Neural progenitor cell (in vitro differentiated cells): Measurements from ENCODE around the gene TSR1. TPM values are rescaled to one million over a fixed set of nuclear protein-coding genes. Genes with fewer than 3 reads are reported as not detected.
A peak's percentile ranks its signal among the peaks of the same experiment; 100 is the strongest.

ENCODE experiments used
- DNase-seq: peaks from one replicate; pipeline ENCODE4 v3.0.0-alpha.2; 2016; ENCODE audit warnings: low spot score
- H2AFZ ChIP-seq: fragments of 200-600 bp; sonication (generic); replicated peaks from 2 replicates; pipeline ENCODE4 v1.6.1; 2016; ENCODE audit warnings: antibody characterized with exemption
- H3F3A ChIP-seq: fragments of 200-600 bp; sonication (generic); 2 replicates; pipeline ENCODE4 v1.6.1; 2016; ENCODE audit warnings: antibody characterized with exemption, low read depth
- H3K27ac ChIP-seq: fragments of 200-600 bp; sonication (generic); 2 replicates; pipeline ENCODE4 v1.5.1; 2016; ENCODE audit warnings: mild to moderate bottlenecking
- H3K27me3 ChIP-seq: fragments of 200-600 bp; sonication (generic); 2 replicates; pipeline ENCODE4 v1.6.1; 2016; ENCODE audit warnings: mild to moderate bottlenecking, moderate library complexity
- H3K36me3 ChIP-seq: fragments of 200-600 bp; sonication (generic); 2 replicates; pipeline ENCODE4 v1.5.1; 2016
- H3K4me1 ChIP-seq: fragments of 200-600 bp; sonication (generic); 2 replicates; pipeline ENCODE4 v1.6.1; 2016; ENCODE audit warnings: mixed run types
- H3K4me2 ChIP-seq: fragments of 200-600 bp; sonication (generic); 2 replicates; pipeline ENCODE4 v1.6.1; 2016
- H3K4me3 ChIP-seq: fragments of 200-600 bp; sonication (generic); 2 replicates; pipeline ENCODE4 v1.5.1; 2016
- H3K79me2 ChIP-seq: fragments of 200-600 bp; sonication (generic); 2 replicates; pipeline ENCODE4 v1.6.1; 2016; ENCODE audit warnings: low read depth
- H3K9ac ChIP-seq: fragments of 200-600 bp; sonication (generic); 2 replicates; pipeline ENCODE4 v1.6.1; 2016
- H3K9me3 ChIP-seq: fragments of 200-600 bp; sonication (generic); 2 replicates; pipeline ENCODE4 v1.5.1; 2016; ENCODE audit warnings: low read depth
- H4K20me1 ChIP-seq: fragments of 200-600 bp; sonication (generic); 2 replicates; pipeline ENCODE4 v1.6.1; 2016; ENCODE audit warnings: low read depth
- H3K27ac Mint-ChIP-seq: 3 replicates; pipeline ENCODE4 v1.8.0; 2021; ENCODE audit warnings: mixed read lengths
- H3K27me3 Mint-ChIP-seq: 2 replicates; pipeline ENCODE4 v1.8.0; 2022; ENCODE audit warnings: low read depth, mild to moderate bottlenecking, inconsistent platforms, moderate library complexity, mixed read lengths; ENCODE audit not compliant: insufficient read depth
- H3K36me3 Mint-ChIP-seq: 3 replicates; pipeline ENCODE4 v1.8.0; 2021; ENCODE audit warnings: mixed read lengths
- H3K4me1 Mint-ChIP-seq: 3 replicates; pipeline ENCODE4 v1.8.0; 2021; ENCODE audit warnings: mixed read lengths
- H3K4me3 Mint-ChIP-seq: 3 replicates; pipeline ENCODE4 v1.8.0; 2021; ENCODE audit warnings: mild to moderate bottlenecking, moderate library complexity, mixed read lengths
- H3K9me3 Mint-ChIP-seq: 3 replicates; pipeline ENCODE4 v1.8.0; 2020; ENCODE audit warnings: mixed read lengths
- EZH2 ChIP-seq: fragments of 200-600 bp; sonication (generic); IDR thresholded peaks from 2 replicates; pipeline ENCODE4 v1.6.1; 2017; ENCODE audit warnings: antibody characterized with exemption, mild to moderate bottlenecking, moderate library complexity
- EZH2phosphoT487 ChIP-seq: fragments of 200-600 bp; sonication (generic); IDR thresholded peaks from 2 replicates; pipeline ENCODE4 v1.6.1; 2017; ENCODE audit warnings: antibody characterized with exemption
- total RNA-seq: library from RNA; depleted of rRNA; stranded (reverse); fragments of >200 nt; gene quantifications from 2 replicates; pipeline ENCODE4 v1.2.3, GENCODE V29; 2015; ENCODE audit warnings: low replicate concordance
- TF ChIP-seq, protein P1 (sequence below): fragments of 200-600 bp; sonication (generic); IDR thresholded peaks from 2 replicates; pipeline ENCODE4 v1.5.1; 2017; ENCODE audit warnings: antibody characterized with exemption, mild to moderate bottlenecking

TSR1 gene
- total RNA-seq, 1 donor from 2014 or later, result 42.2 TPM

DNA sequence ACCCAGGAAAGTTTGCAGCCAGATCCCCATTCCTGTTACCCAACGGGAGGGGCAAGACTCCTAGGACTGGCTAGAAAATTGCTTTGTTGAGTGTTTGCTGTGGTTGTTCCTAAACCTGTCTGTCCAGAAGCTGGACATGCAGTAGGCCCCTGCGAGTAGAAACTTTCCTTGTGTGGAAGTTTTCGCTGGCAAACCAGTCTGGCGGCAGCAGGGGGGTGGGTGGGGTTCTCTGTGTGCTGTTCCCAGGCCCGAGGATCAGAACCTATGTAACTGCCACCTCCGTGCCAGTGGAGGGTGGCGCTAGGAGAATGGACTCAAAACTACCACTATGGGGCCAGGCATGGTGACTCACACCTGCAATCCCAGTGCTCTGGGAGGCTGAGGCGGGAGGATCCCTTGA, 10.2 kb upstream of the TSR1 start:
- Histone ChIP-seq H3K27me3 (no peaks in the 10 kb centered on the region), H3K9me3 (no peaks in the 10 kb centered on the region), H3K79me2 (peaks cover 11% of the 10 kb centered on the region), H3K4me1 (peaks cover 16% of the 10 kb centered on the region), H3K4me3 (no peak overlapping the region), H3K4me2 (no peak overlapping the region), H3K27ac (no peak overlapping the region), H4K20me1 (no peaks in the 10 kb centered on the region), H3F3A (peaks cover 33% of the 10 kb centered on the region), H3K36me3 (no peaks in the 10 kb centered on the region), H3K9ac (no peak overlapping the region), H2AFZ (no peak overlapping the region)
- Mint-ChIP-seq H3K36me3 (peaks cover 11% of the 10 kb centered on the region), H3K9me3 (no peaks in the 10 kb centered on the region), H3K4me1 (peaks cover 30% of the 10 kb centered on the region), H3K27ac (no peak overlapping the region), H3K4me3 (no peak overlapping the region), H3K27me3 (peaks cover 4% of the 10 kb centered on the region)
- no peak for DNase-seq
- TF ChIP-seq EZH2phosphoT487, result no peak
- TF ChIP-seq EZH2, result no peak
- TF ChIP-seq, protein P1, sequence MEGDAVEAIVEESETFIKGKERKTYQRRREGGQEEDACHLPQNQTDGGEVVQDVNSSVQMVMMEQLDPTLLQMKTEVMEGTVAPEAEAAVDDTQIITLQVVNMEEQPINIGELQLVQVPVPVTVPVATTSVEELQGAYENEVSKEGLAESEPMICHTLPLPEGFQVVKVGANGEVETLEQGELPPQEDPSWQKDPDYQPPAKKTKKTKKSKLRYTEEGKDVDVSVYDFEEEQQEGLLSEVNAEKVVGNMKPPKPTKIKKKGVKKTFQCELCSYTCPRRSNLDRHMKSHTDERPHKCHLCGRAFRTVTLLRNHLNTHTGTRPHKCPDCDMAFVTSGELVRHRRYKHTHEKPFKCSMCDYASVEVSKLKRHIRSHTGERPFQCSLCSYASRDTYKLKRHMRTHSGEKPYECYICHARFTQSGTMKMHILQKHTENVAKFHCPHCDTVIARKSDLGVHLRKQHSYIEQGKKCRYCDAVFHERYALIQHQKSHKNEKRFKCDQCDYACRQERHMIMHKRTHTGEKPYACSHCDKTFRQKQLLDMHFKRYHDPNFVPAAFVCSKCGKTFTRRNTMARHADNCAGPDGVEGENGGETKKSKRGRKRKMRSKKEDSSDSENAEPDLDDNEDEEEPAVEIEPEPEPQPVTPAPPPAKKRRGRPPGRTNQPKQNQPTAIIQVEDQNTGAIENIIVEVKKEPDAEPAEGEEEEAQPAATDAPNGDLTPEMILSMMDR, result no peak

DNA sequence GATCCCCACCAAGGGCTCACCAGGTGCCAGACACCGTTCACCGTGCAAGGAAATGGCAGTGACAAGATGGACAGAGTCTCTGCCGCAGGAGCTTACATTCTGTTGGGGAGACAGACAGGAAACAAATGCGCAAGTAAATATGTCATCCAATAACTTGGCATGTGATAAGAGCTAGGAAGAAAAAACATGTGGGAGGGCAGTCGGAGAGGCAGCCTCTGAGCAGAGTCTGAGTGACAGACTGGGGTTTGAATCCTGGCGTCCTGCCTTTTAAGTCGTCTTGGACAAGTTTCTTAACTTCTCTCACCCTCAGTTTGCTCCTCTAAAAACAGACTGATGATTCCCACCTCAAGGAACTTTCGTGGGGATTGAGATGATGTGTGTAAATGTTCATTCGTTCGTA, 8.3 kb upstream of the TSR1 start:
- H4K20me1 ChIP-seq, result no peaks in the 10 kb centered on the region
- H3K4me2 ChIP-seq, result no peak overlapping the region
- Mint-ChIP-seq H3K27ac (peak overlapping the region; percentile 69), H3K4me3 (no peak overlapping the region), H3K9me3 (no peaks in the 10 kb centered on the region), H3K36me3 (peaks cover 11% of the 10 kb centered on the region), H3K27me3 (peaks cover 4% of the 10 kb centered on the region), H3K4me1 (peaks cover 32% of the 10 kb centered on the region)
- no peak overlapping the region for H3K4me3 ChIP-seq
- no peak for DNase-seq
- H3K79me2 ChIP-seq, result peaks cover 6% of the 10 kb centered on the region
- no peak overlapping the region for H3K27ac ChIP-seq
- no peak overlapping the region for H2AFZ ChIP-seq
- TF ChIP-seq EZH2, result no peak
- TF ChIP-seq, protein P1, result no peak
- TF ChIP-seq EZH2phosphoT487, result no peak
- H3K9me3 ChIP-seq, result no peaks in the 10 kb centered on the region
- no peaks in the 10 kb centered on the region for H3K36me3 ChIP-seq
- no peaks in the 10 kb centered on the region for H3K27me3 ChIP-seq
- H3F3A ChIP-seq, result peaks cover 33% of the 10 kb centered on the region
- no peak overlapping the region for H3K9ac ChIP-seq
- peaks cover 14% of the 10 kb centered on the region for H3K4me1 ChIP-seq

DNA sequence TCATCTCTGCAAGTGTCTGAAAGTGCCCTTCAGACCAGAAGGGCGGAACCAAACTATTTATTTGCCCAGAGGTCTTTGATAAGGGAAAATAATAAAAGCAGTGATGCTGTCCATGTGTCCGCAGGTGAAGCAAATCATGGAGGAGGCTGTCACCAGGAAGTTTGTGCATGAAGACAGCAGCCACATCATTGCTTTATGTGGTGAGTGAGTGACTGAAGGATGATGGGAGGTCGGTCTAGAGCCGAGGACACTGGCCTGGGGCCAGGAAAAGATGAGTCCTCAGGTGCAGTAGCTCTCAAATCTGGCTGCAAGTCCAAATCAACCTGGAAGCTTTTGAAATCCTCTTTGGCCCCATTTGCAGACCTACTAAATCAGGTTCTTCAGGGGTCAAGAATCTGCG, 7.2 kb upstream of the TSR1 start:
- H3K79me2 ChIP-seq, result peaks cover 1% of the 10 kb centered on the region
- Mint-ChIP-seq H3K4me3 (no peak overlapping the region), H3K36me3 (peaks cover 10% of the 10 kb centered on the region), H3K4me1 (peaks cover 25% of the 10 kb centered on the region), H3K27ac (no peak overlapping the region), H3K9me3 (no peaks in the 10 kb centered on the region), H3K27me3 (peaks cover 4% of the 10 kb centered on the region)
- no peak overlapping the region for H3K27ac ChIP-seq
- H3K9me3 ChIP-seq, result no peaks in the 10 kb centered on the region
- peaks cover under 1% of the 10 kb centered on the region for H4K20me1 ChIP-seq
- H3K4me3 ChIP-seq, result no peak overlapping the region
- H3K4me2 ChIP-seq, result no peak overlapping the region
- H2AFZ ChIP-seq, result no peak overlapping the region
- TF ChIP-seq EZH2phosphoT487, result no peak
- no peak for TF ChIP-seq EZH2
- TF ChIP-seq, protein P1, result no peak
- peaks cover 23% of the 10 kb centered on the region for H3F3A ChIP-seq
- H3K4me1 ChIP-seq, result peaks cover 10% of the 10 kb centered on the region
- no peaks in the 10 kb centered on the region for H3K27me3 ChIP-seq
- no peaks in the 10 kb centered on the region for H3K36me3 ChIP-seq
- peak overlapping the region; percentile 27 for H3K9ac ChIP-seq
- no peak for DNase-seq
